ENCODE results near the gene SMG6. TPM values are rescaled to one million over a fixed set of nuclear protein-coding genes. Genes with fewer than 3 reads are reported as not detected.

Gene SMG6
- total and polyA plus RNA-seq, 2 of the 8 experiments (the other 6 are each of a cell fraction or from before 2014, with no cell fraction given) = 18.5 to 25.2 TPM

- no peak overlapping the region for H3K23ac ChIP-seq (ENCODE audit: insufficient read length)
- H4K91ac ChIP-seq (replicated peaks; ENCODE audit: insufficient read length, low read length) = no peak overlapping the region
- no peak overlapping the region for H3K56ac ChIP-seq (replicated peaks; ENCODE audit: insufficient read length, low read depth, low read length)
- no peak overlapping the region for H4K5ac ChIP-seq (ENCODE audit: insufficient read length, low read depth, low read length)
- ChIA-PET POLR2A (ENCODE audit: partially characterized antibody) (interaction anchor here (0.6 kb wide), 1 partner anchor 110 kb away, joined by 3 read pairs; no protein-coding TSS in a partner anchor), CTCF (ENCODE audit: partially characterized antibody) (interaction anchor here (0.7 to 2.8 kb wide), 9 partner anchors 9 to 169 kb away, joined by 3 to 20 read pairs (median 5); partner anchors contain the start of gene HIC1)
- no peaks in the 10 kb centered on the region for H3K27me3 ChIP-seq (replicated peaks in 1 of 4; ENCODE audit: control insufficient read depth in 3 of 4, extremely low read depth in 1 of 4, insufficient read depth in 3 of 4, low read length in 3 of 4)
- H2BK12ac ChIP-seq (ENCODE audit: low read depth, low read length) = no peak overlapping the region
- H4K8ac ChIP-seq (ENCODE audit: extremely low read depth, insufficient read depth, low read length) = no peak overlapping the region
- FAIRE-seq = no peak
- no peaks in the 10 kb centered on the region for H3K79me2 ChIP-seq (ENCODE audit: control insufficient read depth in 1 of 2, insufficient read depth in 2 of 2, low read length in 2 of 2)
- no peak overlapping the region for H3K14ac ChIP-seq (ENCODE audit: insufficient read length)
- no peak overlapping the region for H2BK120ac ChIP-seq (replicated peaks; ENCODE audit: low read depth, low read length)
- no peak overlapping the region for H3K18ac ChIP-seq (ENCODE audit: extremely low read depth, low read length)
- H2AK5ac ChIP-seq (ENCODE audit: low read depth, low read length) = no peak overlapping the region
- H3K36me3 ChIP-seq (ENCODE audit: control insufficient read depth in 2 of 4, insufficient read depth in 4 of 4, low read length in 3 of 4) = no peaks in the 10 kb centered on the region
- no peak for DNase-seq (ENCODE audit: low read depth in 1 of 2, low spot score in 2 of 2)
- no peaks in the 10 kb centered on the region for H3K23me2 ChIP-seq (ENCODE audit: low read depth, low read length)
- H2BK5ac ChIP-seq (ENCODE audit: low read depth, low read length) = no peak overlapping the region
- no peaks in the 10 kb centered on the region for H3K4me1 ChIP-seq (replicated peaks in 1 of 4; ENCODE audit: control insufficient read depth in 3 of 4, insufficient read depth in 4 of 4, low read length in 3 of 4)
- no peak overlapping the region for H2BK15ac ChIP-seq (ENCODE audit: low read length)
- no peak overlapping the region for H3K4me2 ChIP-seq (ENCODE audit: insufficient read depth in 1 of 2, low read depth in 2 of 2, low read length in 2 of 2)
- no peak overlapping the region for H2AFZ ChIP-seq (ENCODE audit: low read length)
- TF ChIP-seq CBX5 (IDR thresholded peaks at IDR 0.05; ENCODE audit: low read depth, low read length) (no peak), SIX5 (IDR thresholded peaks at IDR 0.05; ENCODE audit: low read depth, low read length) (no peak), PHF8 (conservative IDR thresholded peaks at IDR 0.05; ENCODE audit: low read depth, low read length) (no peak), HDAC2 (IDR thresholded peaks at IDR 0.05; ENCODE audit: borderline replicate concordance in 1 of 2, low read depth in 2 of 2, low read length in 2 of 2) (no peak), TAF1 (IDR thresholded peaks at IDR 0.05; ENCODE audit: low read depth, low read length) (no peak), SIRT6 (IDR thresholded peaks at IDR 0.05; ENCODE audit: low read length) (no peak), CREB1 (IDR thresholded peaks at IDR 0.05) (no peak), TBP (IDR thresholded peaks at IDR 0.05; ENCODE audit: low read depth, low read length) (no peak)
- no peaks in the 10 kb centered on the region for H3K9me3 ChIP-seq (ENCODE audit: insufficient read depth in 2 of 2, low read depth in 1 of 2, low read length in 1 of 2)
- H3K4me3 ChIP-seq (ENCODE audit: extremely low read depth in 1 of 4, insufficient read depth in 2 of 4, low read depth in 3 of 4, low read length in 4 of 4) = no peak overlapping the region
- no peaks in the 10 kb centered on the region; the same call in 1 of the 2 replicates for H3K79me1 ChIP-seq (ENCODE audit: low read depth, low read length)
- no peak overlapping the region for H2BK20ac ChIP-seq (ENCODE audit: low read length)
- H3K27ac ChIP-seq (ENCODE audit: low read depth, low read length) = no peak overlapping the region
- H3K9ac ChIP-seq (replicated peaks in 1 of 4; ENCODE audit: extremely low read depth in 1 of 4, low read depth in 3 of 4, low read length in 3 of 4) = no peak overlapping the region
- H4K20me1 ChIP-seq (replicated peaks in 1 of 2; ENCODE audit: control insufficient read depth in 1 of 2, insufficient read depth in 2 of 2, low read length in 2 of 2) = peaks cover 1 to 2% of the 10 kb centered on the region in 2 experiments
- no peak overlapping the region for H3K4ac ChIP-seq (replicated peaks; ENCODE audit: insufficient read length, low read depth, low read length)
Measured at GRCh38 chr17:2223617-2223927, 80.0 kb downstream of the SMG6 start.
